Measurements from ENCODE around the gene NFAT5. TPM values are rescaled to one million over a fixed set of nuclear protein-coding genes. Genes with fewer than 3 reads are reported as not detected.

Gene NFAT5
- polyA plus RNA-seq, 3 donors: 2.4 to 6.9 (median 2.5) TPM

DNA sequence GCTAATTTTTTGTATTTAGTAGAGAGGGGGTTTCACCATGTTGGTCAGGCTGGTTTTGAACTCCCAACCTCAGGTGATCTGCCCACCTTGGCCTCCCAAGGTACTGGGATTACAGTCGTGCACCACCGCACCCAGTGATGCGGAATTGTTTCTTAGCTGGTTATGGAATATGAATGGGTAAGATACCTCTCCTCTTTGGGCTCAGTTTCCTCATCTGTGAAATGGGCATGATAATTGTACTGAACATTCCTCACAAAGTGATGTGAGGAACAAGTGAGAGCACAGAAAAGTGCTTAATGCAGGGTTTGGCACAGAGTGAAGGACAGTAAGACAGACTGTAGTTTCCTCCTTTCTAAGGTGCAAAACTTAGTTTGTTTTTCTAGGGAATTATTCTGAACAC, 31.0 kb upstream of the NFAT5 start:
- H2AFZ ChIP-seq (ENCODE audit: insufficient read depth, low read depth, low read length, poor library complexity, severe bottlenecking): no peak overlapping the region
- intact Hi-C loops (cut with micrococcal nuclease): loop anchor here in 1 of 2 donors (5.0 kb wide), 1 partner anchor 33 kb away; the partner anchor contains the start of gene NFAT5

DNA sequence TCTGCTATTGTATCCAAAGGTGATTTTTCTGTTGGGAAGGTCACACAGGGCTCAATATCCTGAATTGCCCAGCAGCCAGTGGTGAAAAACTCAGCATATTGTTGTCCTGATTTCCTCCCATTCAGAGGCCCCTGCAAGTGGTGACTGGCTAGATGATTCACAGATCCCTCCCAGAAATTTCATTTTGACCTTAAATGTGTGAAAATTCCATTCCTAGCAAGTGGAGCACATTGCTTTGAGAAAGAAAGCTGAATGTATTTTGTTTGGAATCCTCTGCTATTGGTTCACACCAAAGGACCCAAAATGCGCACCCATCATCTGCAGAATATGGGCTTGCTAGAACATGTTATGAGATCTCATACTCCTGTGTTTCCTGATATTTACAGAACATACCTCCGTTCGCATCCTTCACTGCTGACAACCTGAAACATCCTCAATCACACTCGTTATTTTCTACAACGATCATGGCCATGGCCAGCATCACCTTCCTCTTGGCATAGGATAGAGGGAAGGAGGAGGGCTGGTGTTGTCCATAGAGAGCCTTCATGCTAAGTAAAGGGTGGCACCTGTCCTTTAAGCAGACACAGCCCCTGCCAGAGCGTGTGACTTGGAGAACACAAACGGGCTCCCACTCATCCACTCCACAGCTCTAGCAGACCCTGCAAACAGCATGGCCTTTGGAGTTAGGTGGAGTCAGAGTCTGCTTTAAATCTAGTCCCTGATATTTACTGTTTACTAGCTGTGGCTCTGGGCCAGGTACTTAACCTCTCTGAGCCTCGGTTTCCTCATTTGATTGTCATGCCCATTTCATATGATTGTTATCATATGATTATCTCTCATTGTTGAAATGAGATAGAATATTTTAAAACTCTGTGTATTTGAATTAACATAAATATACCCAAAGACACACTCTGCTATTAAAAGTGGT, 30.4 kb upstream of the NFAT5 start:
- H3K79me2 ChIP-seq (ENCODE audit: insufficient read depth, low read length): no peaks in the 10 kb centered on the region
- H2AFZ ChIP-seq (ENCODE audit: insufficient read depth, low read depth, low read length, poor library complexity, severe bottlenecking): no peak overlapping the region
- peaks cover 35 to 42% of the 10 kb centered on the region in 2 donors for H3K4me1 ChIP-seq (ENCODE audit: control insufficient read depth in 1 of 2, insufficient read depth in 2 of 2, low read length in 2 of 2)
- Mint-ChIP-seq H3K9me3 (peaks cover 0 to 3% (median 2%) of the 10 kb centered on the region in 7 donors), H3K4me3 (no peak overlapping the region), H3K36me3 (peaks cover 0 to 1% of the 10 kb centered on the region in 2 donors), H3K27ac (no peak overlapping the region), H3K4me1 (peaks cover 33% of the 10 kb centered on the region), H3K27me3 (ENCODE audit: low read depth in 3 of 3) (peaks cover 18 to 22% (median 20%) of the 10 kb centered on the region in 3 donors)
- TF ChIP-seq, protein P1, sequence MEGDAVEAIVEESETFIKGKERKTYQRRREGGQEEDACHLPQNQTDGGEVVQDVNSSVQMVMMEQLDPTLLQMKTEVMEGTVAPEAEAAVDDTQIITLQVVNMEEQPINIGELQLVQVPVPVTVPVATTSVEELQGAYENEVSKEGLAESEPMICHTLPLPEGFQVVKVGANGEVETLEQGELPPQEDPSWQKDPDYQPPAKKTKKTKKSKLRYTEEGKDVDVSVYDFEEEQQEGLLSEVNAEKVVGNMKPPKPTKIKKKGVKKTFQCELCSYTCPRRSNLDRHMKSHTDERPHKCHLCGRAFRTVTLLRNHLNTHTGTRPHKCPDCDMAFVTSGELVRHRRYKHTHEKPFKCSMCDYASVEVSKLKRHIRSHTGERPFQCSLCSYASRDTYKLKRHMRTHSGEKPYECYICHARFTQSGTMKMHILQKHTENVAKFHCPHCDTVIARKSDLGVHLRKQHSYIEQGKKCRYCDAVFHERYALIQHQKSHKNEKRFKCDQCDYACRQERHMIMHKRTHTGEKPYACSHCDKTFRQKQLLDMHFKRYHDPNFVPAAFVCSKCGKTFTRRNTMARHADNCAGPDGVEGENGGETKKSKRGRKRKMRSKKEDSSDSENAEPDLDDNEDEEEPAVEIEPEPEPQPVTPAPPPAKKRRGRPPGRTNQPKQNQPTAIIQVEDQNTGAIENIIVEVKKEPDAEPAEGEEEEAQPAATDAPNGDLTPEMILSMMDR (IDR thresholded peaks at IDR 0.05): no peak
- intact Hi-C loops (cut with micrococcal nuclease): no loop called here
- DNase-seq: no peak
- WGBS (ENCODE audit: insufficient coverage): no CpG with 5 or more reads among the region's 8 CpGs
- no peak overlapping the region for H3K4me3 ChIP-seq (replicated peaks in 1 of 3; ENCODE audit: low read depth in 2 of 3, low read length in 3 of 3)
- no peak overlapping the region for H3K4me2 ChIP-seq (replicated peaks; ENCODE audit: extremely low read depth, low read length, poor library complexity, severe bottlenecking)
- H4K20me1 ChIP-seq (ENCODE audit: insufficient read depth, low read length): no peaks in the 10 kb centered on the region
- no peaks in the 10 kb centered on the region for H3K9me3 ChIP-seq (replicated peaks in 1 of 2; ENCODE audit: control insufficient read depth in 1 of 2, insufficient read depth in 1 of 2, low read length in 2 of 2)
- no peak overlapping the region for H3K9ac ChIP-seq (ENCODE audit: insufficient read depth, low read length, poor library complexity, severe bottlenecking)
- H3K36me3 ChIP-seq (replicated peaks in 1 of 2; ENCODE audit: control insufficient read depth in 1 of 2, insufficient read depth in 2 of 2, low read length in 2 of 2): no peaks in the 10 kb centered on the region
- H3K27me3 ChIP-seq (ENCODE audit: control insufficient read depth in 2 of 2, insufficient read depth in 2 of 2, low read length in 2 of 2): peaks cover 6 to 13% of the 10 kb centered on the region in 2 donors
- no peak overlapping the region for H3K27ac ChIP-seq (ENCODE audit: low read depth in 1 of 2, low read length in 2 of 2)

More for the DNA sequence above, 31.0 kb upstream of the NFAT5 start:
- Histone ChIP-seq H3K27ac (ENCODE audit: low read depth in 1 of 2, low read length in 2 of 2) (no peak overlapping the region), H3K27me3 (ENCODE audit: control insufficient read depth in 2 of 2, insufficient read depth in 2 of 2, low read length in 2 of 2) (peaks cover 6 to 13% of the 10 kb centered on the region in 2 donors), H3K4me3 (replicated peaks in 1 of 3; ENCODE audit: low read depth in 2 of 3, low read length in 3 of 3) (no peak overlapping the region), H3K9ac (ENCODE audit: insufficient read depth, low read length, poor library complexity, severe bottlenecking) (no peak overlapping the region), H3K36me3 (replicated peaks in 1 of 2; ENCODE audit: control insufficient read depth in 1 of 2, insufficient read depth in 2 of 2, low read length in 2 of 2) (no peaks in the 10 kb centered on the region), H3K79me2 (ENCODE audit: insufficient read depth, low read length) (no peaks in the 10 kb centered on the region), H3K4me2 (replicated peaks; ENCODE audit: extremely low read depth, low read length, poor library complexity, severe bottlenecking) (no peak overlapping the region), H4K20me1 (ENCODE audit: insufficient read depth, low read length) (no peaks in the 10 kb centered on the region), H3K4me1 (ENCODE audit: control insufficient read depth in 1 of 2, insufficient read depth in 2 of 2, low read length in 2 of 2) (peaks cover 35 to 42% of the 10 kb centered on the region in 2 donors), H3K9me3 (replicated peaks in 1 of 2; ENCODE audit: control insufficient read depth in 1 of 2, insufficient read depth in 1 of 2, low read length in 2 of 2) (no peaks in the 10 kb centered on the region)
- H3K4me3 Mint-ChIP-seq: no peak overlapping the region
- H3K27ac Mint-ChIP-seq: peak overlapping the region in 2 of 7 donors; percentile 45 to 52
- H3K36me3 Mint-ChIP-seq: peaks cover 0 to 1% of the 10 kb centered on the region in 2 donors
- TF ChIP-seq, protein P1 (IDR thresholded peaks at IDR 0.05): no peak
- peaks cover 0 to 3% (median 2%) of the 10 kb centered on the region in 7 donors for H3K9me3 Mint-ChIP-seq
- no peak for DNase-seq
- H3K27me3 Mint-ChIP-seq (ENCODE audit: low read depth in 3 of 3): peaks cover 19 to 22% (median 21%) of the 10 kb centered on the region in 3 donors
- WGBS (ENCODE audit: insufficient coverage): no CpG with 5 or more reads among the region's 3 CpGs
- H3K4me1 Mint-ChIP-seq: peaks cover 32% of the 10 kb centered on the region

All from CD14-positive monocyte (primary cell).